KMS-11 (cell line): ENCODE measurements around the gene VWA3B.

Experiments used
- H2AFZ ChIP-seq: fragments of 200-600 bp; sonication (generic); 2 replicates; pipeline ENCODE4 v1.6.1; 2016; ENCODE audit warnings: antibody characterized with exemption, mixed run types, low read depth
- H3K27ac ChIP-seq: fragments of 200-600 bp; sonication (generic); 2 replicates; pipeline ENCODE4 v1.6.1; 2016; ENCODE audit warnings: mild to moderate bottlenecking, mixed run types
- H3K27me3 ChIP-seq: fragments of 200-600 bp; sonication (generic); 2 replicates; pipeline ENCODE4 v1.6.1; 2017; ENCODE audit warnings: mild to moderate bottlenecking, low read depth, mixed run types, moderate library complexity; ENCODE audit not compliant: insufficient read depth
- H3K36me3 ChIP-seq: fragments of 200-600 bp; sonication (generic); 2 replicates; pipeline ENCODE4 v1.6.1; 2017; ENCODE audit warnings: mild to moderate bottlenecking, mixed run types; ENCODE audit not compliant: insufficient read depth
- H3K4me1 ChIP-seq: fragments of 200-600 bp; sonication (generic); 2 replicates; pipeline ENCODE4 v1.6.1; 2016; ENCODE audit warnings: mild to moderate bottlenecking, low read depth, mixed run types; ENCODE audit not compliant: poor library complexity, severe bottlenecking
- H3K4me2 ChIP-seq: fragments of 200-600 bp; sonication (generic); 2 replicates; pipeline ENCODE4 v1.7.0; 2016; ENCODE audit warnings: mild to moderate bottlenecking, mixed run types
- H3K4me3 ChIP-seq: fragments of 200-600 bp; sonication (generic); IDR thresholded peaks from 2 replicates; pipeline ENCODE4 v1.6.1; 2017; ENCODE audit warnings: low read depth, low read length, mixed read lengths; ENCODE audit not compliant: insufficient read depth
- H3K79me2 ChIP-seq: fragments of 200-600 bp; sonication (generic); 2 replicates; pipeline ENCODE4 v1.6.1; 2016; ENCODE audit warnings: low read depth, mixed run types; ENCODE audit not compliant: insufficient read depth
- H3K9ac ChIP-seq: fragments of 200-600 bp; sonication (generic); 2 replicates; pipeline ENCODE4 v1.6.1; 2016; ENCODE audit warnings: mild to moderate bottlenecking, mixed run types
- H4K20me1 ChIP-seq: fragments of 200-600 bp; sonication (generic); 2 replicates; pipeline ENCODE4 v1.6.1; 2016; ENCODE audit warnings: mild to moderate bottlenecking, mixed run types; ENCODE audit not compliant: insufficient read depth
- CTCF ChIP-seq: fragments of 200-600 bp; sonication (generic); conservative IDR thresholded peaks from 2 replicates; pipeline ENCODE4 v1.6.1; 2017; ENCODE audit warnings: low read depth, mild to moderate bottlenecking, antibody characterized with exemption, low read length, moderate library complexity, mixed read lengths

The VWA3B gene

GRCh38 chr2:98170076-98170475 is 83.1 kb downstream of the VWA3B start:
- no peak overlapping the region for H3K27ac ChIP-seq
- H4K20me1 ChIP-seq, result no peaks in the 10 kb centered on the region
- no peak overlapping the region for H2AFZ ChIP-seq
- H3K4me1 ChIP-seq, result no peaks in the 10 kb centered on the region
- H3K27me3 ChIP-seq, result no peaks in the 10 kb centered on the region
- no peak overlapping the region for H3K4me2 ChIP-seq
- H3K36me3 ChIP-seq, result no peaks in the 10 kb centered on the region
- H3K4me3 ChIP-seq, result no peak overlapping the region
- no peak overlapping the region for H3K9ac ChIP-seq
- H3K79me2 ChIP-seq, result no peaks in the 10 kb centered on the region
- TF ChIP-seq CTCF, result no peak

DNA sequence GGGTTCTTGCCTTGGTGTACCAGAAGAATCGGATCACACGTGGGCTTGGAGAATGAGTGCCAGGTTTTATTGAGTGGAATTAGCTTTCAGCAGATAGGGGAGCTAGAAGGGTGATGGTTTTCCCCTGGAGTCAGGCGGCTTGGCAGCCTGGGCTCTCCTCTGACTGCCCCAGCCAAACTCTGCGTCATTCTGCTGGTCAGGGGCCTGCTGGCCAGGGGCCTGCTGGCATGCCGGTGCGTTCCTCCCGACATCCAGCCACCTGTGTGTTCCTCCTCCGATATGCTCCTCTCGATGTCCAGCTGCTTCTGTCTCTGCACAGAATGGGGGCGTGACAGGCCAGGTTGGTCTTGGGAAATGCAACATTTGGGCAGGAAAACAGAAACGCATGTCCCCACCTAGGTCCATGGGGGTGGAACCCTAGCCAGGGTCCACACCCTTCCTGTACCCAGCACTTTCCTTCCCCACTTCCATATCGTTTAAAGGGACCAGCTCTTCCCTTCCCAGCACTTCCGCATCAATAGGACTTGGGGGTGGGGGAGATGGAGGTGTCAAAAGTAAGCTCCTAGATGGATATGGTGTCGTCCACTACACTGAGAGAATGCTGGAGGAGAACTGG is 85.3 kb downstream of the VWA3B start:
- Histone ChIP-seq H3K4me1 (no peaks in the 10 kb centered on the region), H3K79me2 (no peaks in the 10 kb centered on the region)
- TF ChIP-seq CTCF, result no peak

DNA sequence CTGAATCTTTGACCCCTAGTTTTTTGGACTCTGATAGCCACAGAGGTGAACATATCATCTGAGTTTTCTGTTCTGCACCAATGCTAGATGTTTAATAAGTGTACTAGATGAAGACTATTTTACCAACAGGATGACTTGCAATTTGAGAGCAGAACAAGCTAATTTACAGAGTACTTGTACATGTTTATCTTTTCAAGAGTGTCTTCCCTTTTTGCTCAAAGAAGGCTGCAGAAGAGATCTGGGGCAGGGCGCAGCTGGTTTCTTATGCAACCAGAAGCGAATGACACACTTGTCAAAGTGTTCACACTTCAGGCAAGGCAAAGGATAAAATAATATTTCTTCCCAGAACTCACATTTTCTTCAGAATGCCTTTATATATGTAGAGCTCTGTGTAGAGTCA is 86.0 kb downstream of the VWA3B start:
- Histone ChIP-seq H3K4me1 (no peaks in the 10 kb centered on the region), H4K20me1 (no peaks in the 10 kb centered on the region), H3K79me2 (no peaks in the 10 kb centered on the region), H3K36me3 (no peaks in the 10 kb centered on the region), H3K9ac (no peak overlapping the region), H3K27me3 (no peaks in the 10 kb centered on the region), H2AFZ (no peak overlapping the region), H3K27ac (no peak overlapping the region), H3K4me2 (no peak overlapping the region), H3K4me3 (no peak overlapping the region)
- TF ChIP-seq CTCF, result no peak

More for the DNA sequence above, 85.3 kb downstream of the VWA3B start:
- Histone ChIP-seq H3K4me3 (no peak overlapping the region), H3K27ac (no peak overlapping the region), H3K27me3 (no peaks in the 10 kb centered on the region), H4K20me1 (no peaks in the 10 kb centered on the region), H2AFZ (no peak overlapping the region), H3K36me3 (no peaks in the 10 kb centered on the region), H3K9ac (no peak overlapping the region), H3K4me2 (no peak overlapping the region)

DNA sequence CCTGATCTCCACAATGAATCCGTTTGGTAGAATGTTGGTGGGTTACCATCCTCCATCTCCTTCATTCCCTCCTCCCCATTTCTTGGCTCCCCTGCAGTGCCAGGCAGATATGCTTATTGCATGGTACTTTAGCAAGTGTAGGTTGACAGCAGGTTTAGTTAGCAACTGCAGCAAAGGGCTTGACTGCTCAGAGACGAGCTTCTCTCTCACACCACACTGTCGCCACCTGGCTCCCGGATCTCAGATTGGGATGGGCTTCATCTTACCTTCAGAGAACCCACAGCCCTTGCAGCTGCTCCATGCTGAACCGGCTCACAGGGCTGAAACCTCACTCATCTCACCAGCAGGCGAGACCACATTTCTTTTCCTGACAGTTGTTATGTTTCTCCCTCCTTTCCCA is 88.8 kb downstream of the VWA3B start:
- H3K27ac ChIP-seq, result no peak overlapping the region
- no peak overlapping the region for H2AFZ ChIP-seq
- H3K27me3 ChIP-seq, result no peaks in the 10 kb centered on the region
- no peak overlapping the region for H3K4me3 ChIP-seq
- H3K4me1 ChIP-seq, result no peaks in the 10 kb centered on the region
- no peaks in the 10 kb centered on the region for H3K36me3 ChIP-seq
- no peaks in the 10 kb centered on the region for H4K20me1 ChIP-seq
- no peak overlapping the region for H3K9ac ChIP-seq
- TF ChIP-seq CTCF, result no peak
- H3K79me2 ChIP-seq, result no peaks in the 10 kb centered on the region
- H3K4me2 ChIP-seq, result no peak overlapping the region
